Subcutaneous adipose tissue (tissue), 4 donors: ENCODE results near the gene CORO2A. TPM values are rescaled to one million over a fixed set of nuclear protein-coding genes. Genes with fewer than 3 reads are reported as not detected.

Source experiments
- total RNA-seq, 4 donors: library from RNA; depleted of rRNA; stranded (reverse); fragments of >200 nt; gene quantifications; one replicate each; pipeline ENCODE4 v1.1.0, GENCODE V29; 2016
- TF ChIP-seq, protein P1 (sequence below): fragments of 450-650 bp; IDR thresholded peaks from one replicate; pipeline ENCODE4 v1.5.1; 2016; ENCODE audit warnings: low read depth, mild to moderate bottlenecking, control low read depth, antibody characterized with exemption, moderate library complexity

Gene CORO2A
- total RNA-seq, 4 donors from 2014 or later, result 0.82 to 10.4 (median 2.0) TPM

DNA sequence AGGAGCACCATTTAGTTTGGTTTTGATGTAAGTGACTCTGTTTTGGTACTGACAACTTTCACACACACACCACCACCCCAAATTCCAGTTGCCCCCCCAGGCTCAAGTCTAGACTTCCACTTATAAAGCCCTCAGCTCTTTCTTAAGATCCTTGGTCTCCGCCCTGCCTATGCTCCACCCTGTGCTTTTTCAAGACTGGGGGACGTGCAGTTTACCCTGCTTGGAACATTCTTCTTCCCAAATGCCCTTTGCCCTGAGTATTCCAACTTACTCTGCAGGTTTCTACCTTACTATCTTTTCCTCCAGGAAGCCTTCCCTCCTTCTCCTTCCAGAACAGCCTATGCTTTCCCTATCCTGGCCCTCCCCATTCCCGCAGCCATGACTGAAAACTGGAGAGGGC, 72.0 kb downstream of the CORO2A start:
- TF ChIP-seq, protein P1, sequence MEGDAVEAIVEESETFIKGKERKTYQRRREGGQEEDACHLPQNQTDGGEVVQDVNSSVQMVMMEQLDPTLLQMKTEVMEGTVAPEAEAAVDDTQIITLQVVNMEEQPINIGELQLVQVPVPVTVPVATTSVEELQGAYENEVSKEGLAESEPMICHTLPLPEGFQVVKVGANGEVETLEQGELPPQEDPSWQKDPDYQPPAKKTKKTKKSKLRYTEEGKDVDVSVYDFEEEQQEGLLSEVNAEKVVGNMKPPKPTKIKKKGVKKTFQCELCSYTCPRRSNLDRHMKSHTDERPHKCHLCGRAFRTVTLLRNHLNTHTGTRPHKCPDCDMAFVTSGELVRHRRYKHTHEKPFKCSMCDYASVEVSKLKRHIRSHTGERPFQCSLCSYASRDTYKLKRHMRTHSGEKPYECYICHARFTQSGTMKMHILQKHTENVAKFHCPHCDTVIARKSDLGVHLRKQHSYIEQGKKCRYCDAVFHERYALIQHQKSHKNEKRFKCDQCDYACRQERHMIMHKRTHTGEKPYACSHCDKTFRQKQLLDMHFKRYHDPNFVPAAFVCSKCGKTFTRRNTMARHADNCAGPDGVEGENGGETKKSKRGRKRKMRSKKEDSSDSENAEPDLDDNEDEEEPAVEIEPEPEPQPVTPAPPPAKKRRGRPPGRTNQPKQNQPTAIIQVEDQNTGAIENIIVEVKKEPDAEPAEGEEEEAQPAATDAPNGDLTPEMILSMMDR, result no peak

DNA sequence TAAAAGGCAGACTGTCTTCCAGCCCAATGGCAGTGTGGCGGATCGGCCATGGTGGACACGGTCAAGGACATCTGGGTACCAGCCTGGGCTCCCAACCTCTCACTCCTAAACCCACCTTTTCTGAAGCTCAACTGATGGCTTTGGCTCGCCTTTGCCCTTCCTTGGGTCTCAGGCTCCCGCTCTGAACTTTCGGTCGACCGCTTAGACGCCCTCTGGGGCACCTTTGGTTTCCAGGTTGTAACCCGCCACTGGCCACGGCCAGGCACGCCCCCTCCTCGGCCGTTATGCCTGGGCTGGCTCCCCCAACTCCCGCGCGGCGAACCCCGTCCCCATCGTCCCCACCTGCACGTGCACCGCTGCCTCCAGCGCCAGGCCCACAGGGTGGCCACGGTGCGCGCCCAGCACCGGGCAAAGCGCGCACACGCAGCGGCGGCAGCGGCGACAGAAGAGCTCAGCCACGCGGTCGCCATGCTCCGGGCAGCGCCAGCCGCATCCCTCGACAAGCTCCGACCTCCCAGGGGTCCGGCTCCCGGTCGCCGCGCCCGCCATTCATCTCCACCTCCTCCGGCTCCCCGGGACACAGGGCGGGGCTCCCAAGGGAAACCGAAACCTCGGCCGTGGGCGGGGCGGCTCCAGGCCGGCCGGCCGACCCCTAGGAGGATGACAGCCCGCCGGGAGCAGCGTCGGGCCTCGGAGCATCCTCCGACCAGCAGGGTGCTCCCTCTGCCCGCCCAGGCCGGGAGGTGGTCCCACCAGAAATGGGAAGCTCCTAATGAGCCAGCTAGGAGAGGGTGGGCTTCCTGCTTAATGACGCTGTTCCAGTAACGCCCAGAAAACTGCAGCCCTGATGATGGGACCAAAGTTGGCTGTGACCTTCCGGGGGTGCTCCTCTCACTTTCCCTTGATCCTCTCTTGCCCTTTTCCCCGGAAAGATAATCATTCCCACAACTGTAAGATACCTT, 73.5 kb downstream of the CORO2A start, which contains the start of gene TRIM14:
TSS of gene TRIM14 (minus strand) at position 583 of the 962 bp plus-strand sequence. CDS start at position 549, 34 bp downstream.
- TF ChIP-seq, protein P1, result no peak

DNA sequence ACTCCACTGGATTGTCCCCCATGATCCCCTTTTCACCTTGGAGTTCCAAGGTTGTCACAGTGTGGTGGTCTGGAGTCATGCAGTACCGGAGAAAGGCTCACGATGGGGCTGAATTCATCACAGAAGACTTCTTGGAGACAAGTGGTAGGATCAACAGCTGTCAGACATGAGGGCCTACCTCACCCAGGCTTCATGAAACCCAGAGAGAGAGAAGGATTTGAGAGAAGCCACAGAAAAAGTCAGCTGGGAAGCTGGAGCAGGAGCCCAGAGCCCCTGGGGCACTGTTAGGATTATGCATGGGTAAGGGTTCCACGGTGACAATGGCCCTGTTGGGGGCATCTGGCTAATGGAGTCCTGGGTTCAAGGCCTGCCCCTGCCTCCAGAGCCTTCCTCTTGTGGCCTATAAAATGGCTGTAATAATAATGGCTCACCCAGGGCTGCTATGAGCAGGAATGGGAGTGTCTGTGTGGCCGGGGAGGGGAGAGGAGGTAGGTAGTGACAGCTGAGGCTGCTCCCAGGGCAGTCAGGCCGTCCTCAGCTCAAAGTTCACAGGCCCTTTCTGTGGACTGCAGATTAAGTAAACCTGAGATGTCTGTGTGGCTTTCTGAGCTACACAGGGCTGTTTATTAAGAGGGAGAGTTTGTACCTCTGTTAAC, 74.3 kb downstream of the CORO2A start:
- TF ChIP-seq, protein P1, result no peak

GRCh38 chr9:98109052-98109451, 83.4 kb downstream of the CORO2A start:
- TF ChIP-seq, protein P1, result no peak

DNA sequence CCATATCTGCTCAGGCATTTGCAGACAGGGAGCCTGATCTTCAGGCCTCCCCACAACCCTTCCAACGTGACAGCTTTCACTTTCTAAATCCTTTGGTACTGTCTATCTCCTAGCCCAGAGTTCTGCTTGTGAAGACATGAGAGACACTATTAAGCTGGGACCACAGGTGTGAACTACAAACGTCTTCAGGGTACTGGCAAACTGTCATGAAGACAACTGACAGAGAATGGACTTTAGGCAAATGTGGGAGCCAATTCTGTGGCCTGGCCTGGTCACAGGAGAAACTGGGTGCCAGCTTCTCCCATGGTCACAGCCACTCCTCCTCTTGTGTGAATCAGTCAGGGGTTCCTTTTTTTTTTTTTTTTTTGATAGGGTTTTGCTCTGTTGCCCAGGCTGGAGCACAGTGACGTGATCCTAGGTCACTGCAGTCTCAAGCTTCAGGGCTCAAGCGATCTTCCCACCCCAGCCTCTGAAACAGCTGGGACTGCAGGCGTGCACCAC, 83.9 kb downstream of the CORO2A start:
- TF ChIP-seq, protein P1, result no peak

GRCh38 chr9:98107926-98108325, 84.5 kb downstream of the CORO2A start:
- TF ChIP-seq, protein P1, result no peak

DNA sequence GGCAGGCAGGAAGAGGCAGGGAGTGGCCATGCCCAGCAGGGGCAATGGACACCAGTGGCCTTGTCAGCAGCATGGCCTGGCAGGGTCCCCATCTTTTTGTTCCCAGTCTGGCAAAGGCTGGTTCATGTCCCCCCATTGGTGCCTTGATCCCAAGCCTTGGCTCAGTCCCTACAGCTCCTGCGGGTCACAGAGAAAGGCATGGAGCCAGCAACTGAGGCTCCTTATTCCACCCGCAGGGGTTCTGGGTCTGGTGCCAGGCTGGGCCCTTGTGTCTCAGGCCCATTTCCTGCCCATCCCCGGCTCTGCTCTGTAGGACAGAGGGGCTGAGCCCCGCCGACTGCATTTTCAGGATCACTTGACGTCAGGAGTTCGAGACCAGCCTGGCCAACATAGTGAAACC, 87.4 kb downstream of the CORO2A start:
- TF ChIP-seq, protein P1, result no peak
